IgD-negative memory B cell (primary cell): Measurements from ENCODE around the gene SGCA. TPM values are rescaled to one million over a fixed set of nuclear protein-coding genes. Genes with fewer than 3 reads are reported as not detected.

Source experiments
- H3K27ac Mint-ChIP-seq, 3 donors: one replicate each; pipeline ENCODE4 v1.8.0; 2020 to 2022; ENCODE audit warnings: mild to moderate bottlenecking in 3 of 3, mixed read lengths in 3 of 3, moderate library complexity in 1 of 3
- H3K27me3 Mint-ChIP-seq: one replicate; pipeline ENCODE4 v1.8.0; 2021; ENCODE audit warnings: mixed read lengths
- H3K36me3 Mint-ChIP-seq: one replicate; pipeline ENCODE4 v1.8.0; 2020; ENCODE audit warnings: mild to moderate bottlenecking, mixed read lengths
- H3K4me1 Mint-ChIP-seq, 3 donors: one replicate each; pipeline ENCODE4 v1.8.0; 2020 to 2022; ENCODE audit warnings: mixed read lengths in 3 of 3, mild to moderate bottlenecking in 1 of 3
- H3K4me3 Mint-ChIP-seq, 4 donors: one replicate each; pipeline ENCODE4 v1.8.0; 2020 to 2022; ENCODE audit warnings: mild to moderate bottlenecking in 4 of 4, mixed read lengths in 4 of 4, moderate library complexity in 3 of 4
- H3K9me3 Mint-ChIP-seq, 3 donors: one replicate each; pipeline ENCODE4 v1.8.0; 2020 to 2021; ENCODE audit warnings: mixed read lengths in 3 of 3, mild to moderate bottlenecking in 1 of 3
- polyA plus RNA-seq: library from polyadenylated mRNA; unstranded; fragments of 300-500 nt; fragmentation: Illumina TruSeq; gene quantifications from one replicate; pipeline ENCODE4 v1.2.3, GENCODE V29; 2021

The SGCA gene
- polyA plus RNA-seq, 1 donor from 2014 or later = 2.9 TPM

GRCh38 chr17:50184611-50185398, 19.0 kb downstream of the SGCA start:
- H3K27me3 Mint-ChIP-seq = no peaks in the 10 kb centered on the region
- peaks cover 18 to 30% (median 24%) of the 10 kb centered on the region in 3 donors for H3K4me1 Mint-ChIP-seq
- peak overlapping the region in 1 of 3 donors; percentile 68 for H3K27ac Mint-ChIP-seq
- peaks cover 1% of the 10 kb centered on the region for H3K36me3 Mint-ChIP-seq
- H3K9me3 Mint-ChIP-seq = no peaks in the 10 kb centered on the region
- peak overlapping the region in 2 of 4 donors; percentile 69 to 89 for H3K4me3 Mint-ChIP-seq

GRCh38 chr17:50185631-50186471, 20.0 kb downstream of the SGCA start:
- no peaks in the 10 kb centered on the region for H3K9me3 Mint-ChIP-seq
- no peaks in the 10 kb centered on the region for H3K27me3 Mint-ChIP-seq
- no peak overlapping the region for H3K27ac Mint-ChIP-seq
- H3K36me3 Mint-ChIP-seq = no peaks in the 10 kb centered on the region
- peak overlapping the region in 2 of 4 donors; percentile 41 to 76 for H3K4me3 Mint-ChIP-seq
- peaks cover 18 to 30% (median 24%) of the 10 kb centered on the region in 3 donors for H3K4me1 Mint-ChIP-seq

GRCh38 chr17:50186661-50187393, 21.0 kb downstream of the SGCA start:
- H3K27me3 Mint-ChIP-seq = no peaks in the 10 kb centered on the region
- no peaks in the 10 kb centered on the region for H3K36me3 Mint-ChIP-seq
- H3K4me1 Mint-ChIP-seq = peaks cover 18 to 25% (median 22%) of the 10 kb centered on the region in 3 donors
- no peak overlapping the region for H3K4me3 Mint-ChIP-seq
- H3K27ac Mint-ChIP-seq = peak overlapping the region in 1 of 3 donors; percentile 43
- H3K9me3 Mint-ChIP-seq = no peaks in the 10 kb centered on the region

GRCh38 chr17:50187394-50187725, 21.6 kb downstream of the SGCA start:
- Mint-ChIP-seq H3K4me1 (peaks cover 18 to 24% (median 21%) of the 10 kb centered on the region in 3 donors), H3K27ac (peak overlapping the region in 1 of 3 donors; percentile 43), H3K9me3 (no peaks in the 10 kb centered on the region), H3K27me3 (no peaks in the 10 kb centered on the region), H3K4me3 (peak overlapping the region in 1 of 4 donors; percentile 52), H3K36me3 (no peaks in the 10 kb centered on the region)

- Mint-ChIP-seq H3K9me3 (no peaks in the 10 kb centered on the region), H3K27me3 (no peaks in the 10 kb centered on the region), H3K27ac (no peak overlapping the region), H3K4me3 (peak overlapping the region in 1 of 4 donors; percentile 52), H3K4me1 (peaks cover 13 to 19% (median 18%) of the 10 kb centered on the region in 3 donors), H3K36me3 (no peaks in the 10 kb centered on the region)
Observed at GRCh38 chr17:50187751-50188530, 22.1 kb downstream of the SGCA start.

GRCh38 chr17:50188531-50188920, 22.7 kb downstream of the SGCA start:
- no peak overlapping the region for H3K27ac Mint-ChIP-seq
- H3K27me3 Mint-ChIP-seq = no peaks in the 10 kb centered on the region
- no peaks in the 10 kb centered on the region for H3K9me3 Mint-ChIP-seq
- H3K4me1 Mint-ChIP-seq = peaks cover 11 to 18% (median 16%) of the 10 kb centered on the region in 3 donors
- no peaks in the 10 kb centered on the region for H3K36me3 Mint-ChIP-seq
- H3K4me3 Mint-ChIP-seq = no peak overlapping the region

GRCh38 chr17:50188921-50189549, 23.2 kb downstream of the SGCA start:
- H3K27me3 Mint-ChIP-seq = no peaks in the 10 kb centered on the region
- no peak overlapping the region for H3K4me3 Mint-ChIP-seq
- no peak overlapping the region for H3K27ac Mint-ChIP-seq

GRCh38 chr17:50189550-50190292, 23.9 kb downstream of the SGCA start:
- Mint-ChIP-seq H3K27ac (no peak overlapping the region), H3K27me3 (no peaks in the 10 kb centered on the region), H3K9me3 (no peaks in the 10 kb centered on the region), H3K4me3 (no peak overlapping the region), H3K36me3 (no peaks in the 10 kb centered on the region), H3K4me1 (peaks cover 5 to 9% (median 9%) of the 10 kb centered on the region in 3 donors)

More at GRCh38 chr17:50188921-50189549, 23.2 kb downstream of the SGCA start:
- peaks cover 6 to 13% (median 12%) of the 10 kb centered on the region in 3 donors for H3K4me1 Mint-ChIP-seq
- no peaks in the 10 kb centered on the region for H3K36me3 Mint-ChIP-seq
- no peaks in the 10 kb centered on the region for H3K9me3 Mint-ChIP-seq

GRCh38 chr17:50190293-50190602, 24.4 kb downstream of the SGCA start:
- no peaks in the 10 kb centered on the region for H3K36me3 Mint-ChIP-seq
- H3K4me3 Mint-ChIP-seq = no peak overlapping the region
- no peak overlapping the region for H3K27ac Mint-ChIP-seq
- H3K9me3 Mint-ChIP-seq = no peaks in the 10 kb centered on the region
- H3K27me3 Mint-ChIP-seq = no peaks in the 10 kb centered on the region
- peaks cover 0 to 5% (median 5%) of the 10 kb centered on the region in 3 donors for H3K4me1 Mint-ChIP-seq

- no peaks in the 10 kb centered on the region for H3K27me3 Mint-ChIP-seq
- no peaks in the 10 kb centered on the region for H3K9me3 Mint-ChIP-seq
- no peak overlapping the region for H3K4me3 Mint-ChIP-seq
- H3K27ac Mint-ChIP-seq = no peak overlapping the region
- peaks cover 0 to 3% (median 2%) of the 10 kb centered on the region in 3 donors for H3K4me1 Mint-ChIP-seq
- no peaks in the 10 kb centered on the region for H3K36me3 Mint-ChIP-seq
Observed at GRCh38 chr17:50190603-50191358, 25.0 kb downstream of the SGCA start.

- no peaks in the 10 kb centered on the region for H3K9me3 Mint-ChIP-seq
- no peaks in the 10 kb centered on the region for H3K27me3 Mint-ChIP-seq
- peak overlapping the region in 1 of 4 donors; percentile 70 for H3K4me3 Mint-ChIP-seq
- H3K4me1 Mint-ChIP-seq = peaks cover 0 to 2% (median 2%) of the 10 kb centered on the region in 3 donors
- no peak overlapping the region for H3K27ac Mint-ChIP-seq
- H3K36me3 Mint-ChIP-seq = no peaks in the 10 kb centered on the region
Observed at GRCh38 chr17:50191359-50192143, 25.7 kb downstream of the SGCA start.

- Mint-ChIP-seq H3K4me3 (no peak overlapping the region), H3K9me3 (no peaks in the 10 kb centered on the region), H3K27me3 (no peaks in the 10 kb centered on the region), H3K36me3 (no peaks in the 10 kb centered on the region), H3K4me1 (peaks cover 0 to 2% (median under 1%) of the 10 kb centered on the region in 3 donors), H3K27ac (no peak overlapping the region)
Observed at GRCh38 chr17:50192144-50192617, 26.4 kb downstream of the SGCA start.
